OCI-LY7 (cell line): ENCODE measurements around the gene CXorf66. TPM values are rescaled to one million over a fixed set of nuclear protein-coding genes. Genes with fewer than 3 reads are reported as not detected.

Source experiments
- BruUV-seq: library from RNA; stranded (reverse); fragments of 400-500 nt; replicated peaks from 2 replicates; lab custom pipeline; 2021; lab: Mats Ljungman, UMichigan
- CTCF ChIA-PET: fragments of 300-600 bp; sonication (Branson Sonifier 250); formaldehyde crosslinking; loops from one replicate; lab custom pipeline; 2022; ENCODE audit warnings: antibody characterized with exemption; ENCODE audit not compliant: unreplicated experiment; lab: Charles Lee
- POLR2A ChIA-PET: fragments of 300-600 bp; sonication (Branson Sonifier 250); formaldehyde crosslinking; loops from one replicate; lab custom pipeline; 2022; ENCODE audit warnings: antibody characterized with exemption; lab: Charles Lee
- DNase-seq: peaks from one replicate; pipeline ENCODE4 v3.0.0-alpha.2; 2015; ENCODE audit warnings: low spot score
- H2AFZ ChIP-seq: fragments of 200-600 bp; sonication (generic), shearing (Covaris generic); 2 replicates; pipeline ENCODE4 v1.6.1; 2014; ENCODE audit warnings: mild to moderate bottlenecking, antibody characterized with exemption, low read length, moderate library complexity
- H3K27ac ChIP-seq: fragments of 200-600 bp; sonication (generic); 2 replicates; pipeline ENCODE4 v1.5.1; 2014; ENCODE audit warnings: mixed run types, low read depth, mild to moderate bottlenecking, moderate library complexity, low read length, inconsistent platforms; ENCODE audit not compliant: poor library complexity, severe bottlenecking
- H3K36me3 ChIP-seq: fragments of 200-600 bp; sonication (generic); 2 replicates; pipeline ENCODE4 v1.6.1; 2014; ENCODE audit warnings: mild to moderate bottlenecking, antibody characterized with exemption, low read length, moderate library complexity, mixed read lengths; ENCODE audit not compliant: insufficient read depth
- H3K4me1 ChIP-seq: fragments of 200-600 bp; sonication (generic); 2 replicates; pipeline ENCODE4 v1.5.1; 2014; ENCODE audit warnings: mild to moderate bottlenecking, low read length; ENCODE audit not compliant: insufficient read depth, poor library complexity, severe bottlenecking
- H3K4me2 ChIP-seq: fragments of 200-600 bp; sonication (generic); 2 replicates; pipeline ENCODE4 v1.6.1; 2014; ENCODE audit warnings: mild to moderate bottlenecking, low read length
- H3K4me3 ChIP-seq: fragments of 200-600 bp; sonication (generic); 2 replicates; pipeline ENCODE4 v1.5.1; 2014; ENCODE audit warnings: mild to moderate bottlenecking, low read depth, low read length; ENCODE audit not compliant: poor library complexity, severe bottlenecking
- H3K79me2 ChIP-seq: fragments of 200-600 bp; sonication (generic); 2 replicates; pipeline ENCODE4 v1.6.1; 2016; ENCODE audit warnings: low read depth, mild to moderate bottlenecking, low read length, moderate library complexity, mixed read lengths; ENCODE audit not compliant: insufficient read depth
- H3K9me2 ChIP-seq: fragments of 200-600 bp; sonication (generic); 2 replicates; pipeline ENCODE4 v1.6.1; 2016; ENCODE audit warnings: mild to moderate bottlenecking, low read length, mixed read lengths; ENCODE audit not compliant: insufficient read depth
- H3K9me3 ChIP-seq: fragments of 200-600 bp; sonication (generic); 2 replicates; pipeline ENCODE4 v1.6.1; 2014; ENCODE audit warnings: mild to moderate bottlenecking, mixed run types, low read length, mixed read lengths
- H4K20me1 ChIP-seq: fragments of 200-600 bp; sonication (generic); 2 replicates; pipeline ENCODE4 v1.6.1; 2014; ENCODE audit warnings: mild to moderate bottlenecking, antibody characterized with exemption, low read length, moderate library complexity, mixed read lengths; ENCODE audit not compliant: insufficient read depth
- EZH2phosphoT487 ChIP-seq: fragments of 200-600 bp; sonication (generic); IDR thresholded peaks from 2 replicates; pipeline ENCODE4 v1.6.1; 2018; ENCODE audit warnings: low read depth, borderline replicate concordance, mild to moderate bottlenecking, mixed run types, antibody characterized with exemption, low read length, moderate library complexity, mixed read lengths
- intact Hi-C: fragments of 100-400 bp; cut with micrococcal nuclease; formaldehyde crosslinking; loops from one replicate; pipeline ENCODE4 v1.10.0; 2022; ENCODE audit not compliant: unreplicated experiment
- microRNA-seq: library from miRNA; unstranded; fragments of <30 nt; microRNA quantifications from one replicate; pipeline ENCODE4 v1.2.0, GENCODE V29; 2022; ENCODE audit warnings: borderline replicate concordance
- small RNA-seq: library from RNA; depleted of rRNA; stranded (forward); fragments of <200 nt; gene quantifications from one replicate; pipeline ENCODE3, GENCODE V24; 2014
- total RNA-seq, 2 experiments: library from RNA; depleted of rRNA in 1 of 2; stranded (reverse); fragments of >200 nt in 1 of 2; shearing (Covaris generic) in 1 of 2; gene quantifications; 2 replicates each; pipeline ENCODE4 v1.2.3, GENCODE V29; 2014 to 2022
- TF ChIP-seq, protein P1 (sequence below): fragments of 200-600 bp; sonication (generic); conservative IDR thresholded peaks from 2 replicates; pipeline ENCODE4 v1.5.1; 2014; ENCODE audit warnings: mild to moderate bottlenecking, antibody characterized with exemption, low read length, moderate library complexity, mixed read lengths

The CXorf66 gene
- total RNA-seq, 2 experiments from 2014 or later: not detected

DNA sequence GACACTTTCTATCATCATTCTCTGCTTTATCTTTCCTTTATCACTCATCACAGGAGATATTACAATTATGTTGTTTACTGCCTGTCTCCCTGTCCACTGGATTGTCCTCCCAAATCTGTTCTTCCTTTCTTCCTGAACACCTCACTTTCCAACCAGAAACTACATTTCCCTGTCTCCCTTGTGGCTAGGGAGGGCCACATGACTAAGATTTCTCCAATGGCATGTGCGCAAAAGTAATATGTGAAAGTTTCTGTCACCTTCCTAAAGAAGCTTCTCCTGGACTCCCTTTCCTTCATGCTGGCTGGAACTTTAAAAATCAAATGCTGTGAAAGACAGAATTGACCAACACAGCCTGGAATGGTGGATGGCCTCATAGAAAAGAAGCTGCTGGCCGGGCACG, 58.2 kb downstream of the CXorf66 start:
- Histone ChIP-seq H3K4me2 (no peak overlapping the region), H3K79me2 (0 out of 2 replicates have a peak, but pooled peaks cover 9% of the 10 kb centered on the region), H3K9me2 (no peaks in the 10 kb centered on the region), H3K4me3 (no peak overlapping the region), H3K27ac (no peak overlapping the region), H2AFZ (no peak overlapping the region), H3K9me3 (no peaks in the 10 kb centered on the region), H3K4me1 (peaks cover 6% of the 10 kb centered on the region), H3K36me3 (no peaks in the 10 kb centered on the region), H4K20me1 (no peaks in the 10 kb centered on the region)
- intact Hi-C loops: no loop called here
- CTCF ChIA-PET: no interaction called here
- POLR2A ChIA-PET: no interaction called here
- DNase-seq: no peak
- no peak for TF ChIP-seq EZH2phosphoT487
- TF ChIP-seq, protein P1, sequence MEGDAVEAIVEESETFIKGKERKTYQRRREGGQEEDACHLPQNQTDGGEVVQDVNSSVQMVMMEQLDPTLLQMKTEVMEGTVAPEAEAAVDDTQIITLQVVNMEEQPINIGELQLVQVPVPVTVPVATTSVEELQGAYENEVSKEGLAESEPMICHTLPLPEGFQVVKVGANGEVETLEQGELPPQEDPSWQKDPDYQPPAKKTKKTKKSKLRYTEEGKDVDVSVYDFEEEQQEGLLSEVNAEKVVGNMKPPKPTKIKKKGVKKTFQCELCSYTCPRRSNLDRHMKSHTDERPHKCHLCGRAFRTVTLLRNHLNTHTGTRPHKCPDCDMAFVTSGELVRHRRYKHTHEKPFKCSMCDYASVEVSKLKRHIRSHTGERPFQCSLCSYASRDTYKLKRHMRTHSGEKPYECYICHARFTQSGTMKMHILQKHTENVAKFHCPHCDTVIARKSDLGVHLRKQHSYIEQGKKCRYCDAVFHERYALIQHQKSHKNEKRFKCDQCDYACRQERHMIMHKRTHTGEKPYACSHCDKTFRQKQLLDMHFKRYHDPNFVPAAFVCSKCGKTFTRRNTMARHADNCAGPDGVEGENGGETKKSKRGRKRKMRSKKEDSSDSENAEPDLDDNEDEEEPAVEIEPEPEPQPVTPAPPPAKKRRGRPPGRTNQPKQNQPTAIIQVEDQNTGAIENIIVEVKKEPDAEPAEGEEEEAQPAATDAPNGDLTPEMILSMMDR: no peak
- BruUV-seq: no TSS peak

- H3K79me2 ChIP-seq: 0 out of 2 replicates have a peak, but pooled peaks cover 5% of the 10 kb centered on the region
- no peak overlapping the region for H3K4me2 ChIP-seq
- intact Hi-C loops: no loop called here
These were observed 59.6 kb downstream of the CXorf66 start for GRCh38 chrX:139905743-139906142.

More at GRCh38 chrX:139905743-139906142, 59.6 kb downstream of the CXorf66 start:
- no peaks in the 10 kb centered on the region for H4K20me1 ChIP-seq
- H3K4me1 ChIP-seq: peaks cover 6% of the 10 kb centered on the region
- no peaks in the 10 kb centered on the region for H3K9me2 ChIP-seq
- H3K27ac ChIP-seq: no peak overlapping the region
- POLR2A ChIA-PET: no interaction called here
- H3K9me3 ChIP-seq: no peaks in the 10 kb centered on the region
- TF ChIP-seq, protein P1: no peak
- TF ChIP-seq EZH2phosphoT487: no peak
- BruUV-seq: no TSS peak
- CTCF ChIA-PET: no interaction called here
- H2AFZ ChIP-seq: no peak overlapping the region
- no peaks in the 10 kb centered on the region for H3K36me3 ChIP-seq
- DNase-seq: no peak
- H3K4me3 ChIP-seq: no peak overlapping the region

Small RNA genes lying within 50 kb of the gene (microRNA-seq; reads per million reads assigned to microRNA genes)
- gene MIR505: 278 reads per million, percentile 71 among the genes with 10 or more reads in this experiment

Small RNA genes lying within 50 kb of the gene (small RNA-seq; reads per million reads assigned to genes)
- gene MIR505 (not detected), gene RF00425 (not detected)

Other genes with a start within 250 kb of the CXorf66 start
- 20.6 and 20.9 TPM in 2 replicates for gene ATP11C, start 32.5 kb downstream of the CXorf66 start, total RNA-seq (2014; rRNA removed; shearing (Covaris generic))
- 25.2 and 25.7 TPM in 2 replicates for gene ATP11C, start 32.5 kb downstream of the CXorf66 start, total RNA-seq (2022)